ENCODE results near the gene PDGFB.

DNA sequence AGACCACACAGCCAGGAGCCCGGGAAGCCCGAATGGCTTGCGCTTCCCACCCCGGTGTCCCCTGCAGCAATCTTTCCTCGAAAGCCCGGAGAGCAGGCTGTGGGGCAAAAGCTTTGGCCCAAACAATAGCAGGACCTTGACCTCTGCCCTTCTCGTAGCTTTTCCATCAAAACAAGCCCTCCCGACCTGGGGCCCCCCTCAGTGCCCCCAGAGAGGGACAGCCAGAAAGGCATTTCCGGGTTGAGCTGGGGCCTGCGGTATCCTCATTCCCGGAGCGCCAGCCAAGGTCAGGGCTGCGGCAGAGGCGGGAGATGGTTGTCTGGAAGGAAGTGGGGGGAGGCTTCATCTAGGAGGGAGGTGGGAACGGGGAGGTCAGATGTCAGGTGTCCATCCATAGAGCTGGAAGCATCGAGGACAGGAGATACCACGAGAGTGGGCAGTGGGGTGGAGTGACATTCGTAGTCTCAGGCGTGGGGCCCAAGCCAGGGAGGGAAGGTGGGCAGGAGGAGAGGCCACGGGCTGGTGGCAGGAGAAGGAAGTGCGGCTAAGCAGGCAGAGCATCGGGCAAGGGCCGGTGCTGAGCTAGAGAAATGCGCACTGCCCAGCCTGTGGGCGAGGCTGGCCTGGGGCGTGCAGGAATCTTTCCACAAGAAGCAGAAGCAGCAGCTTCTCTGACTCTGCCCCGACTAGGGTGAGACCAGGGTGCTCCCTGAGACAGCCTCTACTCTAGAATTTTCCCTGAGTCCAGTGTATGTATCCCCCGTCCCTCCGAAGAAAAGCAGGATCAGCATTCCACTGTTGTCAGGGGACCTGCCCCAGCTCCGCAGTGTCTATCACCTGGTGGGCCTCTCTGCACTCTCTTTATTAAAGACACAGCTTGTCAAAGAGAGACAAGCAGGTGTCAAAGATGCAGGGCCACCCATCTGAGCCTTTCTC, 14.3 kb downstream of the PDGFB start:
- TF ChIP-seq YY1 (IDR thresholded peaks at IDR 0.05; ENCODE audit: insufficient read depth, insufficient read length) (no peak), SUZ12 (IDR thresholded peaks at IDR 0.05; ENCODE audit: extremely low read depth, insufficient read depth, insufficient read length) (no peak)

Data from NT2/D1 (cell line).